Forelimb muscle (tissue), 1 donor: ENCODE results near the gene STK11IP. TPM values are rescaled to one million over a fixed set of nuclear protein-coding genes. Genes with fewer than 3 reads are reported as not detected.
"Not testable (repeated sequence)": the region's sequence is repeated elsewhere in the genome, so short reads cannot be mapped to it uniquely, and the experiment has no call there.

Source experiments
- DNase-seq: peaks from one replicate; pipeline ENCODE4 v3.0.0-alpha.2; 2013; ENCODE audit warnings: low read depth
- polyA plus RNA-seq: library from polyadenylated mRNA; unstranded; fragments of 120-200 nt; gene quantifications from one replicate; pipeline ENCODE4 v1.2.1, GENCODE V29; 2013; ENCODE audit not compliant: insufficient read length

Gene STK11IP
- polyA plus RNA-seq, 1 donor, result 17.8 TPM

DNA sequence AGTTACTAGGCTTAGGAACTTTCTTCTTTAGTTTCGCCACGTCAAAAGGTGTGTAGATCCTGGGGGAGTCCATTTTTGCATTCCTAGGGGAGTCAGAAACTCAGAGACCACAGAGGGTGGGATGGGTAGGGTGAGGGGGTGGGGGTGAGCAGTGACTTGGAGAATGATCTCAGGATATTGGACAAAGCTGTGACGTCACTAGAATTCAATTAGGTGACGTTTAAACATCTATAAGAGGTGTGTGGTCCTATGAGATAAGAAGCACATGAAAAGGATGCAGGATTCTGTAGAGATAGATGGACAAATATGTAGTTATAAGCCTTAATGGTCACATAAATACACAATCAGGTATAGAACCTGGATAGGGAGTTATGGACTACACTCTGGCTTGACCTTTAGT is 51.3 kb downstream of the STK11IP start:
- DNase-seq, result no peak

GRCh38 chr2:219650426-219651248 is 53.0 kb downstream of the STK11IP start:
- no peak for DNase-seq

DNA sequence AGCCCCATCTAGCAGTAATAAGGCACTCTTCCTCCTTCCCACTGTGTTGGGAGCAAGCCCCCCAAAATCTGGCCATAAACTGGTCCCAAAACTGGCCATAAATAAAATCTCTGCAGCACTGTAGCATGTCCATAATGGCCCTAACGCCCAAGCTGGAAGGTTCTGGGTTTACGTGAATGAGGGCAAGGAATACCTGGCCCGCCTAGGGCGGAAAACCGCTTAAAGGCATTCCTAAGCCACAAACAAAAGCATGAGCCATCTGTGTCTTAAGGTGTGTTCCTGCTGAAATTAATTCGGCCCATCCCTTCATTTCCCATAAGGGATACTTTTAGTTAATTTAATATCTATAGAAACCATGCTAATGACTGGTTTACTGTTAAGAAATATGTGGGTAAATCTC is 54.0 kb downstream of the STK11IP start:
- DNase-seq, result not testable (repeated sequence)

GRCh38 chr2:219656526-219656925 is 58.9 kb downstream of the STK11IP start:
- DNase-seq, result no peak

DNA sequence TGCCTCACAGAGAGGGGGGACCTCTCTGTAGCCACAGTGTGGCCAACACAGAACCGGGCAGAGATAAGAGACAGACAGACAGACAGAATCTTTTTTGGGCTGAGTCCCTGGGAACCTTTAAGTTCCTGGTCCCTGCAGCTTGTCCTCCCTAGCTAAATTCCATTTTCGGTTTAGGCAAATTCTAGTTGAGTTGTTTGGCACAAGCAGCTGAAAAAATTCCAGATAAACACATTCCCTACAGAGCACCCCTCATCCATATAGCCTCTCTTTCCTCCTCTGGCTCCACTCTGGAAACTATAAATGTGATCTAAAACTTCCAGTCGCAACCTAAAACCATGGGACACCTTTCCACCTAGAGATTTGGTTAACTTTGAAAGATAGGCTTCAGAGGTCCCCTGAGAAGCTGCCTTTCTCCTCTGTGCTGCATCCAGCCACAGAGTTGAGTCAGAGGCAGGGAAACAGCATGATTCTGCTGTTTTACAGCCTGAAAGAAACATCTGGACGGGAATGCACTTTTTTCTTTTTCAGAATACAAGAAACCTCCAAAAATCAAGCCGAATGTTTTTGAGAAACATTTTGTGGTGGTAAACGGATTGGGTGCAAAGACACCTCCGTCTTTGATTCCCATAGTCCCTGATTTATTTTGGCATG is 60.7 kb downstream of the STK11IP start:
- DNase-seq, result no peak

DNA sequence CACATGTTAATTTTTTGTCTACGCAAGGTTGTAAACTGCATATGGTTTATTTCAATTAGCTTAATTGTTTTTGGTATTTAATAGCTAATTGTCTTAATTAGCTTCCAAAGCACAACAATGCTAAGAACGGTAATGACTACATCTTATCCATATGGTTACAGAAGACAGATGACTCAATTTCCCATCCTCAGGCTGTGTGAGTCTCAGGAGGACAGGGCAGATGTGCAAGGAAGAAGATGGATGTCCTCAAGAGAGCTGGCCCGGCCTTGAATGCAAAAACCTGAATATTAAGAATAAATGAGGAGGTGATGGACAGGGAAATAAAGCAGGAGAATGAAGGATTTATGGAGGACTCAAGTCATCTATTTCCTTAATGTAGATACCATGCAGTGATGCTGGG is 61.2 kb downstream of the STK11IP start:
- no peak for DNase-seq

GRCh38 chr2:219661197-219661954 is 63.7 kb downstream of the STK11IP start:
- DNase-seq, result no peak

GRCh38 chr2:219661955-219662395 is 64.3 kb downstream of the STK11IP start:
- no peak for DNase-seq

DNA sequence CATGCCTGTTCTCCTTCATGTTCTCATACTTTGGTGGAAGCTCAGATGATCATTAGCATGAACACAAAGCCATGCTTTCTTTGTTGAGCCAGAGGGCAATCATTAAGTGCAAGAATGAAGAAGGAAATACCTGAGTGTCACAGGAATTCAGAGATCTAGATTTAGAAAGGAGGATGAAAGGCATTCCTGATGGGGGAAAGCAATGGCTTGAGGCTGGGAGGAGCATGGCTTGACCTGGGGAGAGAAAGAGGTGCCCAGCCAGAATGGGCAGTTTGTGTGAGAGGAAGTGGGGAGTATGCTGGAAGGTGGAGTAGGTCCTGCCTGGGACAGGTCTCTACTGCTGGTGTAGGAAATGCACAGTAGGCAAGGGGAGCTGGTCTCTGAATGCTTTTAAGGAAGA is 64.9 kb downstream of the STK11IP start:
- no peak for DNase-seq

GRCh38 chr2:219663116-219663762 is 65.6 kb downstream of the STK11IP start:
- DNase-seq, result no peak

- DNase-seq, result no peak
These were observed 66.4 kb downstream of the STK11IP start for GRCh38 chr2:219664041-219664440.

DNA sequence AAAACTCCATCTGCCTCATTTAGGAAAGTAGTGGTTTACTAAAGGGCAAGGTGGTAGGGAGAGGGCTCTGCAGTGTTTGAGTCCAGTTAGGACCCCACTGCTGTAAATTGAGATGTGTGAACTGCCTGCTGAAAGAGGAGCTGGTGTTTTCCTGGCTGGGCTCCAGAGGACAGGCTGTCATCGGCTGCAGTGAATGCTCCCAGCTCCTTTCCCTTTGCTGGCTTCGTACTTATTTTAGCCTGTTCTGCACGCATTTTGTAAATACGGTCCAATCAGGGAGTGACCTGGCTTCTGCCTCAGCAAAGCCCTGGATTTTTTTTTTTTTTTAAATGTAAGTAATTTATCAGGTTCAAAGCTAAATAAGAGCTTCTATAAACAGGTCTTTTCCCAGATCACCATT is 67.3 kb downstream of the STK11IP start:
- DNase-seq, result no peak

- DNase-seq, result no peak
These were observed 68.3 kb downstream of the STK11IP start for GRCh38 chr2:219665926-219666325.

Other genes starting within 250 kb of the STK11IP start
- 33.7 TPM for gene DNPEP, start 209.9 kb upstream of the STK11IP start, polyA plus RNA-seq
- 5,672 TPM for gene DES, start 179.5 kb upstream of the STK11IP start, polyA plus RNA-seq
- 235 TPM for gene SPEG, start 163.0 kb upstream of the STK11IP start, polyA plus RNA-seq
- 22.8 TPM for gene GMPPA, start 99.0 kb upstream of the STK11IP start, polyA plus RNA-seq
- gene ASIC4, start 83.4 kb upstream of the STK11IP start, polyA plus RNA-seq, result 0.47 TPM
- gene CHPF, start 54.0 kb upstream of the STK11IP start, polyA plus RNA-seq, result 50.8 TPM
- 2.6 TPM for gene TMEM198, start 53.8 kb upstream of the STK11IP start, polyA plus RNA-seq
- 138 TPM for gene OBSL1, start 26.3 kb upstream of the STK11IP start, polyA plus RNA-seq
- gene INHA, start 25.5 kb upstream of the STK11IP start, polyA plus RNA-seq, result 0.37 TPM
- 6.9 TPM for gene SLC4A3, start 29.8 kb downstream of the STK11IP start, polyA plus RNA-seq